ENCODE results near the gene ARIH2. TPM values are rescaled to one million over a fixed set of nuclear protein-coding genes. Genes with fewer than 3 reads are reported as not detected.

ARIH2 gene
- polyA plus RNA-seq, 4 donors = 57.0 to 99.7 (median 78.8) TPM

- DNase-seq (ENCODE audit: low read depth in 4 of 4, low spot score in 2 of 4) = no peak
Measured at GRCh38 chr3:48927928-48928327, 9.3 kb downstream of the ARIH2 start.

DNA sequence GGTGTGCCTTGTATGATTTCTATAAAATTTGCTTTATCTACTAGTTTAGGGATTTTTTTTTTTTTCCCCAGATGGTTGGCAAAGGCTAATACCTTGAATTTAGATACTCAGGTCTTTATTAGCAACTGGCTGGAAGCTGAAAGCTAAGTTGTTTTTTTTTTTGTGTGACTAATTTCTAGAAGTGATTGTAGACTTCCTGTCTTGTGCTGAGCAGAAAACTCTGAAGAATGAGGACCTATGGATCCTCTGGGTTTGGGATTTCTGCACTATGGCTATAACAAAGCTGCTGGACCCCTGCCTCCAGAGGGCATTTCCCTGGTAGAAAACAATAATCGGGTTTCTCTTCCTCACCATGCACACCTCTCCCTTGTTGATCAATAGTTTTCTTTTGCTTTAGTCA is 10.0 kb downstream of the ARIH2 start:
- no peak for DNase-seq (ENCODE audit: low read depth in 4 of 4, low spot score in 2 of 4)

DNA sequence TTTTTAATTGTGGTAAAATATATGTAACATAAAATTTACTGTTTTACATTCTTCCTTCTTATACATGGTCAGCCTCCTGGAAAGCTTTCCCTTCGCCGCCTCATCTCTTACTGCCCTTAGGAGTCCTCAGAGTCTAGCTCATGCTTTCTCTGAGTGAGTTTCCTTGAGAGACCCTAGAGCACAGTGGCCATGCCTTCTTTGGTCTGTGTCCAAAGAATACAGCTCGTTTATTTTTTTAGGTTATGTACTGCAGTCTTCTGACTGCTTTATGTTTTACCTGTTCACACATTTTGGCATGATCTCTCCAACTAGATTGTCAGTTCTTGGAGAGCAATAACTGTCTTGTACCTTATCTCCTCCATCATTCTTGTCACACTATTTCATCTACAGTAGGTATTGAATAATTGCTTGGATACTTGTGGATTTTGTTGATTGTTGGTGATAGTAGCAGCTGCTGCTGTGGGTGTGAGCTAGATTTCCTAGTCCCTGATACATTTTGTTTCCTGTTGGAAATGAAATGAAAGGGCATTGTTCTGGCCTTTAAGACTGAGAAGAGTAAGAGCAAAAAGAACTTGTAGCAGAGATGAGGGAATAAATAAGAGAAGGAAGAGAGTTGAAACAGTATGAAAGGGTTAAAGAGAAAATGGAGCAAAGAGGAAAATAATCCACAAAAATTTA is 10.9 kb downstream of the ARIH2 start:
- DNase-seq (ENCODE audit: low read depth in 4 of 4, low spot score in 2 of 4) = no peak

DNA sequence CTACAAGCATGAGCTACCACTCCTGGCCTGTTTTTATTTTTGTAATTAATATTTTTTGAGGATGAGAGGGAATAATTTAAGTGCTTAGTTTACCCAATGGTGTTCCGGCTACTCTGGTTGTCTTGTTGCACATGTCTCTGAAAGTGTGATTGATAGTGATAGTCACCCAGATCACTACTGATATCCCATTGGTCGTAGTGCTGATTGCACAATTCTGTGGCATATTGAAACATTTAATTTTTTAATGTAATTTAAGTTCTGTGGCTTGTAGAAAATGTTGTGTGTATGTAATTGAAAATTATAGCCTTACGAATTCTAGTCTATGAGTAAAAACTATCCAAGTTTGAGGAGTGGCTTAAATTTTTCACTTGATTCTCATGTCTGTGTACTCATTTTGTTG is 11.9 kb downstream of the ARIH2 start:
- DNase-seq (ENCODE audit: low read depth in 4 of 4, low spot score in 2 of 4) = no peak

DNA sequence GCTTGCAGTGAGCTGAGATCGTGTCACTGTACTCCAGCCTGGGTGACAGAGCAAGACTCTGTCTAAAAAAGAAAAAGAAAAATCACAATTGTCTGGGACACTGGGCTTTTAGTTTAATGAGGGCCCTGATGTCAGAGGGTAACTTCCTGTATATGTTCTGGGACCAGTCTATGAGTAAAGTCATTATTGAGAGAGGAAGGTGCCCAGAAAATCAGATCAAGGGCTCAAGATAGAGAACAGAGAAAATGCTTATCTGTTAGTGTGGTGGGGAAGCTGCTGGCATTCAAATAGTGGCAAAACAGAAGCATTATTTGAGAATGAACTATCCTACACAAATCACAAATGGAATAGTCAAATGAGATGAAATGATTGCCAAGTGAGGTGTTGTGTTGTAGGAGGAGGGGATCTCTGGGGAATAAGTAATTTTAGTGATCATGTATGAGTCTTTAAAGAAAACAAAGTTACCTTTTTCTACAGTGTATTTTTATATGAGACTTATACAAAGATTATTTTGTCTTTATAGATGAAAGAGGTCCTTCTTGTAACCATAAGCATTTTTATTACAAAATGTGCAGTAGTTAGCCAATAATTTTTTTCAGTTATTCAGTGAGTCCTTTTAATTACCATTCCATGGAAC is 13.4 kb downstream of the ARIH2 start:
- DNase-seq (ENCODE audit: low read depth in 4 of 4, low spot score in 2 of 4) = no peak

DNA sequence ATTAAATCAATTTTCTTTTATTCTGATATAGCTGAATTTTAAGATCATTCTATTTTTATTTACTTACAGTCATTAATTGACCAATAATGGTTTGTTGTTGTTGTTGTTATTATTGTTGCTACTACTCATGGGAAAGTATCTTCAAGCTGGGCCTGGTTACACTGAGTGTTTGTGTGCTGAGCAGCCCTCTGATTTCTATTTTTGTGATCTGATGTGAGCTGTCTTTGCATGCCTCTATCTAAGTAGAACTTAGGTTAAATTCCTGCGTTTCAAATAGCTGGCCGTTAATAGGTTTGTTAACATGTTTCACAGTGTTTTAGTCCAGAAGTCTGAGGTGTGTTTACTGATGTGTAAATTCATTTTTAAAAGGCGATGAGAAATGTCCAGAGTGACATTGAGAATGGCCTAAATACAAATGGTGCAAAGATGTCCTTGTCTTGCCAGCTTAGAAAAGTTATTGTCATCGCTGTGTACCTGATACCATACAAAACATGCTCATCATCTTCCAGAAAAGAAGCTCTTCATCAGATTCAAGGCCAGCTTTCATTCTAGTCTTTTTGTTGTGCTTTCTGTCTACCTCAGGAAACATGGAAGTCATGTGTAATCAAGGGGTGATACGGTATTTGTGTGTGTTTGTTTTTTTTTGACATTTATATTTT is 15.8 kb downstream of the ARIH2 start:
- DNase-seq (ENCODE audit: low read depth in 4 of 4, low spot score in 2 of 4) = no peak

DNA sequence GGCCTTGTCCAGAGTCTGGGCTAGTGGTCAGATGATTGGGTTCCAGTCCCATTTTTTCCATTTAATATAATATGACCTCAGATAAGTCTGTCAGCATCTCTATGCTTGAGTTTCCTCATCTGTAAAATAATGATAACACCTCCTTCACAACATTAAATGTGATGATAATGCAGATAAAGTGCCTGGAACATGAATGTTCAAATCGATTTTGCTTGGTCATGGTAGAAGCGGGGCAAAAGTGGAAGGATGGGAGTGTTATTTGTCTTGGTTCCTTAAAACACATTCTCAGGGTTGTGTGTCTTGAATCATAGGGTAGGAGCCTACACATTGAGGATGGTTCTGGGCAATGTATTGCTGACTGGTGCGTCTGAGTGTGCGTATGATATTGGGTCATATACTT is 16.9 kb downstream of the ARIH2 start:
- DNase-seq (ENCODE audit: low read depth in 4 of 4, low spot score in 2 of 4) = no peak

- no peak for DNase-seq (ENCODE audit: low read depth in 4 of 4, low spot score in 2 of 4)
Measured at GRCh38 chr3:48938156-48938555, 19.5 kb downstream of the ARIH2 start.

- no peak for DNase-seq (ENCODE audit: low read depth in 4 of 4, low spot score in 2 of 4)
Measured at GRCh38 chr3:48938689-48939088, 20.0 kb downstream of the ARIH2 start.

DNA sequence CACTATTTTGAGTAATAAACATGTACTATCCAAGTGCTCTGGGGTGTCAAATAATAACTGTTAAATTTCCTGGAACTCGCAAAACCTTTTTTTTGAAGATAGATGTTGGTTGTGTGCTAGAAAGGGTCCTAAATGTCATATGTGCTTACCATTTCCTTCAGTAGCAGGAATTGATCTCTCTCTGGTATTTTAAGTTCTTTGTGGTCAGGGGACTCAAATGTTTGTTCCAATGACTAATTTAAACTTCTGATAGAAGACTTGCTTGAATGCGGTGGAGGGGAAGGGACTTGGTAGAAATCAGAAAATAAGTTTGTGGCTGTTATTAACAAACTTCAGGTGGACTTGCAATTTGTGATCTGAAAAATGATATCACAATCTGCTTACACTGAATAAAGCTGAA is 26.8 kb downstream of the ARIH2 start:
- DNase-seq (ENCODE audit: low read depth in 4 of 4, low spot score in 2 of 4) = no peak

GRCh38 chr3:48945891-48946549 is 27.4 kb downstream of the ARIH2 start:
- DNase-seq (ENCODE audit: low read depth in 4 of 4, low spot score in 2 of 4) = no peak

GRCh38 chr3:48949376-48949717 is 30.7 kb downstream of the ARIH2 start:
- no peak for DNase-seq (ENCODE audit: low read depth in 4 of 4, low spot score in 2 of 4)

DNA sequence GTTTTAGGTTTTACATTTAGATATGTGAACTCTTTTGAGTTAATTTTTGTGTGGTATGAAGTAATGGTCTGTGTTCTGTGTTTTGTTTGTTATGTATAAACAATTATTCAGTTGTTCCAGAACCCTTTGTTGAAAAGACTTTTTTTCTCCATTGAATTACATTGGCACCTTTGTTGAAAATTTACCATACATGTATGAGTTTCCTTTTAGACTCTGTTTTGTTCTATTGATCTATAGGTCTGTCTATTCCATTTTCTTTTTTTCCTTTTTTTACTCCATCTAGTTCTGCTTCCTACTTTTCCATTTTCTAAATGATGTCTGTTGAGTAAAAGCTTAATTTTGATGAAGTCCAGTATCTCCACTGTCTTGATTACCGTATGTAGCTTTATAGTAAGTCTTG is 31.4 kb downstream of the ARIH2 start:
- no peak for DNase-seq (ENCODE audit: low read depth in 4 of 4, low spot score in 2 of 4)

DNA sequence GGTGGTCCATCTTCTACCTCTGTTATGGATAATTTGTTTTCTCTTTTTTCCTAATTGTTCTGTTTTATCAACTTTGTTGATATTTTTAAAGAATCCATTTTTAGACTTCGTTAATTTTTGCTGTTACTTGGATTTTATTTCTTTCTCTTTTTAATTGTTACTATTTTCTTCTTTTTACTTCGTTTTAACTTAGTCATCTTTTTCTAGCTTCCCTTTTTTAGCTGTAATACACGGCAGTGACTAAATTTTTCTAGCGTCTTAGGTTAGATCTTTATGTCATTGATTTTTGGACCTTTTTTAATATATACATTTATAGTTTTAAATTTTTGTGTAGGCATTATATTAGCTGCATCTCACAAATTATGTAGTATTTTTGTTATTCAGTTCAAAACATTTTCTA is 33.1 kb downstream of the ARIH2 start:
- no peak for DNase-seq (ENCODE audit: low read depth in 4 of 4, low spot score in 2 of 4)

GRCh38 chr3:48952510-48953118 is 34.0 kb downstream of the ARIH2 start:
- peak in 1 of 4 donors; percentile 12 for DNase-seq (ENCODE audit: low read depth in 4 of 4, low spot score in 2 of 4)

GRCh38 chr3:48957006-48957705 is 38.5 kb downstream of the ARIH2 start:
- no peak for DNase-seq (ENCODE audit: low read depth in 4 of 4, low spot score in 2 of 4)

- no peak for DNase-seq (ENCODE audit: low read depth in 4 of 4, low spot score in 2 of 4)
Measured at GRCh38 chr3:48960841-48961413, 42.3 kb downstream of the ARIH2 start.

DNA sequence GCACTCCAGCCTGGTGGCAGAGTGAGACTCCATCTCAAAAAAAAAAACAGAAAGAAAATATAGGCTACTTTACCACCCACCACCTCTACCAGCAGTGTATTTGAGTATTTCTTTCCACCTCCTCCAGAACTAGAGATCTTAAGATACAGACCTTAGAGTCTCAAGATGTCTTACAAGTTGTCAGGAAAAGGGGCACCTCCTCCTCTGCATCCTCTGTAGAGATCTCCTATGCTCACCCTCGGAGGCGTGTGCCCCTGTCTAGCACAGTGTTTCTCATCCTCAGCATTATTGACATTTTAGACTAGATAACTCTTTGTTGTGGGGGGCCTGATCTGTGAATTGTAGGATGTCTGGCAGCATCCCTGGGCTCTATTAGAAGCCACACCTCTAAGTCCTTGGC is 43.7 kb downstream of the ARIH2 start:
- no peak for DNase-seq (ENCODE audit: low read depth in 4 of 4, low spot score in 2 of 4)

DNA sequence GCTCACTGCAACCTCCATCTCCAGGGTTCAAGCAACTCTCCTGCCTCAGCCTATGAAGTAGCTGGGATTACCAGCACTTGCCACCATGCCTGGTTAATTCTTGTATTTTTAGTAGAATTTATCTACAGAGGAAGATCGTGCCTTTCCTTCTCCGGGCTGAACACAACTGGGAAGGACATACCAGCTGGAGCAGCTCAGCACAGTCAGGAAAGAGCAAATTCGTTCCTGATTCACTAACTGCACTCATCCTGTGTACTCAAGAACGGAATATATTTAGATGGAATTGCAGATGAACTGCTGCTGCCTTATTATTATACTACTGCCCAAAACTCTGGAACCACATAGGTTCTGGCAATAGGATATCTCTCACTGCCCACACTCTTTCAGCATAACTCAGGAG is 44.3 kb downstream of the ARIH2 start:
- DNase-seq (ENCODE audit: low read depth in 4 of 4, low spot score in 2 of 4) = no peak

DNA sequence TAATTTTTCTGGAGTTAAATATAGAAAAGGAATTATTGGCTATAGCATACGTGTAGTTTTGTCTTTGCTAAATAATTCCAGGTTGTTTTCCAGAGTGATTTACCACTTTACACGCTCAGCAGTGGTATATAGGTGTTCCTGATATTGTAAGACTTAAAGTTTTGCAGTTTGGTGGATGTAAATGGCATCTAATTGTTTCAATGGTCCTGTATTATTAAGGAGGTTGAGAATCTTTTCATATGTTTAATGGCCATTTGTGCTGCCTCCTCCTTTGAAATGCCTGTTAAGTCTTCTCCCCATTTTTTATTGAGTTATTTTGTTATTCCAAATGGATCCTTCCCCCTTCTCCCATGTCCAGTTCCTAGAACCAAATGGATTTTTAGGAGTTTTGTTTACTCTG is 44.9 kb downstream of the ARIH2 start:
- DNase-seq (ENCODE audit: low read depth in 4 of 4, low spot score in 2 of 4) = no peak

Measured in left renal cortex interstitium (tissue), 4 donors.